T47D (cell line): ENCODE results near the gene CHN2.

Source experiments
- DNase-seq, 2 experiments: peaks; one replicate each; pipeline versions ENCODE4 v3.0.0 to v3.0.0-alpha.2; 2011 to 2012; ENCODE audit warnings: low read depth in 1 of 2, low spot score in 1 of 2
- JUND ChIP-seq: IDR thresholded peaks from 2 replicates; pipeline ENCODE4 v1.6.1; 2012; ENCODE audit warnings: low read depth
- in situ Hi-C: cut with HindIII; loops from 2 replicates; pipeline ENCODE4 v1.10.0; 2016; ENCODE audit warnings: low sequenced_read_pairs, low pct_unique_long_range_greater_than_20kb

The CHN2 gene

GRCh38 chr7:29214056-29214455 is 19.5 kb downstream of the CHN2 start:
- in situ Hi-C loops, result no loop called here
- no peak for DNase-seq
- TF ChIP-seq JUND, result no peak

GRCh38 chr7:29214816-29215215 is 20.2 kb downstream of the CHN2 start:
- TF ChIP-seq JUND, result no peak
- no peak for DNase-seq
- in situ Hi-C loops, result no loop called here

DNA sequence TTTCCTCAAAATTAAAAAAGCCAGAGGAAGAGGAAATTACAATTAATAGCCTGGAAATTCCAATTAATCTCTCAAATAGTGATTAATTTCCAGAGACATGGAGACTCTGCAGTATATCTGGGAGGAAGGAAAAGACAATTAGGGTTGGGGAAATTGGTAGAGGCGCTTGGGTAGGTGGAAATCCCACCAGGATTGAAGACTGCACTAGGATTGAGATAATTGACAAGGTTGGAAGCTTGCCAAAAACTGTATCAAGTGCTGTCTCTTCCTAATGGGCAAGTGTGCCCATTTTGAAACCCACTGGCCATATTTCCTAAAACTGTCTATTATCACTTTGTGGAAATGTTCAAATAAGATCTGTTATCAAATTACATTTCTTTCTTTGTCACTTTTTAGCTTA is 21.6 kb downstream of the CHN2 start:
- TF ChIP-seq JUND, result no peak
- DNase-seq, result no peak
- in situ Hi-C loops, result no loop called here

DNA sequence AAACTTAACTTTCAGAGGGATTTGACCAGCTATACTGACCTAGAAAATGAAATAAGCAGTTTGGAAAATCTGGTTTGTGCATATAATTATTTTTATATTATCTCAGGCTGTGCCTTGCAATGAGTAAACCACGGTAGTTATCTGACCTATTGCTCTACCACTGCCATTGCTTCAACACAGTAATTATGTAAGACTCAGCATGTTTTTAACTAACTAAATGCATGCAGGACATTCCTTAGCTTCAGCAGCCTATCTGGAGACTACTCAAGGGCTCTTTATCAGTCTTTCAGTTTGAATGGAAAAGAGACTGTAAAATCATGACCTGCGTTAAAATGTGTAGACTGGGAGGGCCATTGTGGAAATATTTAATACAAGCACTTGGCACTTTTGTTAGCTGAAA is 22.5 kb downstream of the CHN2 start:
- in situ Hi-C loops, result no loop called here

DNA sequence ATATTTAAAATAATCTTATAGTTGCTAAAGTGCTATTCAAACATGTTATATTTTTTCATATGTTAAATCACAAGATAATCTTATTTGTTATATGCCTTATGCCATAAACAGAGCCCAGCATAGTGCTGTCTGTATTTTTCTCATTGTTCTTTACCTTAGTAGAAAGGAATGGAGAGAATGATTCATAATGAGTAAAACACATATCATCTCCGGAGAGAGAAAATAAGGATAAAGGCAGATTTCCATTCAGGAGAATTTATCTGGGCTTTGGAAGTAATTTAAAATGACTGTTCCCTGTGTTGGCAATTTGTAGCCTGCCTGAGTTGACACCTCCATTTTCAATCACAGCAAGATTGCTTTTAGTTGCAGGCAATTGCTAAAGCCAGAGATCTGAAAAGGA is 30.2 kb downstream of the CHN2 start:
- in situ Hi-C loops, result no loop called here
- DNase-seq, result no peak
- no peak for TF ChIP-seq JUND

More for the DNA sequence above, 22.5 kb downstream of the CHN2 start:
- DNase-seq, result no peak
- TF ChIP-seq JUND, result no peak

DNA sequence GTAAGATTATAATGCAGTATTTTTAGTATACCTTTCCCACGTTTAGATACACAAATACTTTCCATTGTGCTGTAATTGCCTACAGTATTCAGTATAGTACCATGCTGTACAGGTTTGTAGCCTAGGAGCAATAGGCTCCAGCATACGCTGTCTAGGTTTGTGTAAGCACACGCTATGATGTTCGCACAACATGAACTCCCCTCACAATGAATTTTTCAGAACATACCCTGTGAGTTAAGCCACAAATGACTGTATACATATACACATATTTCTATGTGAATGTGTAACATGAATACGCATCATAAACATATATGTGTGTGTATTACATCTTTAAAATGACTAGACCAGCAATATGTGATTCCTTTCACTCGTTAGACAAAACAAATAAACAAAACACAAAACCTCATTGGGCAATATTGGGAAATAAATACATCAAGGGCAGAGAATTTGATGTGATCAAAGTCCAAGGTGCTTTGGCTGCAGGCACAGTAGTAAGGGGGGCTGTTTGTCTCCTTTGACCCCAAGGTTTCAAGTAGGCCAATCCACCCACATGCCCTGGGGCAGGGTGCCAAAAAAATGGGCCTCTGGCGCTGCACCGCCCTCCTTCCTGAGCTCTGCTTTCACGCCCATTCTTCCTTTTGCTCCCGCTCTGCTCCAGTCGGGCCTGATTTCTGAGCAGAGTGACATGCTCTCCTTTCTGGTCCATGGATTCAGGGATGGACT is 33.9 kb downstream of the CHN2 start:
- DNase-seq, result no peak
- in situ Hi-C loops, result no loop called here
- TF ChIP-seq JUND, result no peak

DNA sequence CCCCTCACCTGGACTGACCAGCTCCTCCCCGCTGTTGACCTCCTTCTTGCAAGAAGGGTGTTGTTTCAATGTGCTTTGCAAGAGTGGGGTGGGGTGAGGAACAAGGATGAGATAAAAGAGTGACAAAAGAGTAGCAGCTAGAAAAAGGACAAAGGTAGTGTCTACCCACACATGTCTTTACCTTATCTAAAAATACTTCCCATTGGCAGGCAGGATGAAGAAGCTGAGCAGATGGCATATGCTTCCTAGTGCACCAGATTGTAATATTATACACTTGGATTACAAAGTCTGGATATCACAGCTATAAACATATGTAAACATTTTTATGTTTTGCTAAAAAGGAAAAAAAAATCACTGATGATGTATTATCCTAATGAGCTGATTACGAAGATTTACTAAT is 34.5 kb downstream of the CHN2 start:
- no peak for TF ChIP-seq JUND
- in situ Hi-C loops, result no loop called here
- DNase-seq, result no peak

- in situ Hi-C loops, result no loop called here
- no peak for DNase-seq
- TF ChIP-seq JUND, result no peak
Observed at GRCh38 chr7:29229946-29230345, 35.4 kb downstream of the CHN2 start.

DNA sequence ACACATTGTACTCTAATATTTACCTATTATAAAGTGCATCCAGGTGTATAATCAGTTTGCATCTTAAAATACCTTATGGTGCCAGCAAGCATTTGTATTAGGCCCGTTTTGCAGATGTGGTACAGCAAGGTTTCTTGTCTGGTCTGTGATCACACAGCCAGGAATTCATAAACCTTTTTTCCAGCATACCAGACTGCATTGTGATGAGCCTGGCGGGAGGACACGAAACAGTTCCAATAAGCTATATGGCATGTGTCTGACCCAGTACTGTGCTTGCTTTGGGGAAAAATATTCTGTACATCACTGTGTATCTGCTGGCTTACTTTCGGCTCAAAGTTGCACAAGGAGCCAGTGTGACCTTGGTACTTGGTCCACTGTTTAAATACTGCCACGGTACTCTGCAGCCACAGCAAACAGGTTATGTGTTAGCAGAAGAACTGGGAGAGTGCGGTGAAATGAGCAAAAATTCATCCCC is 36.3 kb downstream of the CHN2 start:
- in situ Hi-C loops, result no loop called here
- DNase-seq, result peak in 1 of 2 experiments; percentile 70
- no peak for TF ChIP-seq JUND

GRCh38 chr7:29231671-29232232 is 37.2 kb downstream of the CHN2 start:
- TF ChIP-seq JUND, result no peak
- in situ Hi-C loops, result no loop called here
- DNase-seq, result no peak

- in situ Hi-C loops, result no loop called here
Observed at GRCh38 chr7:29234438-29234837, 39.9 kb downstream of the CHN2 start.

DNA sequence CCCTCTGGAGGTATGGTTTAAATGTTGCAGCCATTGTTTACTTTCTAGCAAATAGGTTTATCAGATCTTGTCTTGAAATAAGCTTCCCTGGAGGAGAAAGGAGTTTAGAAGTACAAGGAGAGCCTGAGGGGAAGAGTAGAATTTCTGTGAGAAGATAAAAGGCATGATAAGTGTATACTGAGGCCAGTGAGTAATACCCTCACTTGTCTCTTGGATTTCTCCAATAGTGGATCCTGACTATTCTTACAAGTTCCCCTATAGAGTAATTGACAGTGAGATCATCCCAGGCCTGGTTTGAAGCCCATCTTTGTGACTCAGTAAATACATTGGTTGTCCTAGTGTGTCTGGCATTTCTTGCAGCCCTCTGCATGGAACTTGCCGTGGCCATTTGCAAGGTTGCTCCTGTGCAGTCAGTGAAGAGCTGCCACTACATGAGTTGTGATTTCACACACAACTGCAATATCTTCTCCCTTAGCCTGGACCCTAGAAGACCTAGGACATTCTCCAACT is 41.6 kb downstream of the CHN2 start:
- TF ChIP-seq JUND, result no peak; the same call in 1 of the 2 replicates
- in situ Hi-C loops, result no loop called here
- peak in 1 of 2 experiments; percentile 29 for DNase-seq

More at GRCh38 chr7:29234438-29234837, 39.9 kb downstream of the CHN2 start:
- DNase-seq, result no peak
- no peak for TF ChIP-seq JUND

DNA sequence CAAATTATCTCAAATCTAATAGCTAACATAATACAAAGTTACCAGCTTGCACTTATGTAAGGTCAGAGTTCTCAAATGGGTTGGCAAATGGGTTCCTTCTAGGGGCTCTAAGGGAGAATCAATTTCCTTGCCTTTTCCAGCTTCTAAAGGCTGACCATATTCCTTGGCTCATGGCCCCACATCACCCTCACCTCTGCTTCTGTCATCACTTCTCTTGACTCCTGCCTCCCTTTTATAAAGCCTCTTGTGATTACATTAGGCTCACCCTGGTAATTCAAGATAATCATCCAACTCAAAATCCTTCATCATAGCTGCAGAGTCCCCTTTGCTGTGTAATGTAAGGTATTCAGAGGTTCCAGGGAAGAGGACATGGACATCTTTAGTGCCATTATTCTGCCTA is 42.1 kb downstream of the CHN2 start:
- no peak for TF ChIP-seq JUND
- DNase-seq, result no peak
- in situ Hi-C loops, result no loop called here
